OCI-LY7 (cell line): ENCODE data around the gene MPV17. TPM values are rescaled to one million over a fixed set of nuclear protein-coding genes. Genes with fewer than 3 reads are reported as not detected.

Experiments
- BruUV-seq: library from RNA; stranded (reverse); fragments of 400-500 nt; replicated peaks from 2 replicates; lab custom pipeline; 2021; lab: Mats Ljungman, UMichigan
- CTCF ChIA-PET: fragments of 300-600 bp; sonication (Branson Sonifier 250); formaldehyde crosslinking; loops from one replicate; lab custom pipeline; 2022; ENCODE audit warnings: antibody characterized with exemption; ENCODE audit not compliant: unreplicated experiment; lab: Charles Lee
- POLR2A ChIA-PET: fragments of 300-600 bp; sonication (Branson Sonifier 250); formaldehyde crosslinking; loops from one replicate; lab custom pipeline; 2022; ENCODE audit warnings: antibody characterized with exemption; lab: Charles Lee
- DNase-seq: peaks from one replicate; pipeline ENCODE4 v3.0.0-alpha.2; 2015; ENCODE audit warnings: low spot score
- H2AFZ ChIP-seq: fragments of 200-600 bp; sonication (generic), shearing (Covaris generic); 2 replicates; pipeline ENCODE4 v1.6.1; 2014; ENCODE audit warnings: mild to moderate bottlenecking, antibody characterized with exemption, low read length, moderate library complexity
- H3K27ac ChIP-seq: fragments of 200-600 bp; sonication (generic); 2 replicates; pipeline ENCODE4 v1.5.1; 2014; ENCODE audit warnings: mixed run types, low read depth, mild to moderate bottlenecking, moderate library complexity, low read length, inconsistent platforms; ENCODE audit not compliant: poor library complexity, severe bottlenecking
- H3K36me3 ChIP-seq: fragments of 200-600 bp; sonication (generic); 2 replicates; pipeline ENCODE4 v1.6.1; 2014; ENCODE audit warnings: mild to moderate bottlenecking, antibody characterized with exemption, low read length, moderate library complexity, mixed read lengths; ENCODE audit not compliant: insufficient read depth
- H3K4me1 ChIP-seq: fragments of 200-600 bp; sonication (generic); 2 replicates; pipeline ENCODE4 v1.5.1; 2014; ENCODE audit warnings: mild to moderate bottlenecking, low read length; ENCODE audit not compliant: insufficient read depth, poor library complexity, severe bottlenecking
- H3K4me2 ChIP-seq: fragments of 200-600 bp; sonication (generic); 2 replicates; pipeline ENCODE4 v1.6.1; 2014; ENCODE audit warnings: mild to moderate bottlenecking, low read length
- H3K4me3 ChIP-seq: fragments of 200-600 bp; sonication (generic); 2 replicates; pipeline ENCODE4 v1.5.1; 2014; ENCODE audit warnings: mild to moderate bottlenecking, low read depth, low read length; ENCODE audit not compliant: poor library complexity, severe bottlenecking
- H3K79me2 ChIP-seq: fragments of 200-600 bp; sonication (generic); 2 replicates; pipeline ENCODE4 v1.6.1; 2016; ENCODE audit warnings: low read depth, mild to moderate bottlenecking, low read length, moderate library complexity, mixed read lengths; ENCODE audit not compliant: insufficient read depth
- H3K9me2 ChIP-seq: fragments of 200-600 bp; sonication (generic); 2 replicates; pipeline ENCODE4 v1.6.1; 2016; ENCODE audit warnings: mild to moderate bottlenecking, low read length, mixed read lengths; ENCODE audit not compliant: insufficient read depth
- H3K9me3 ChIP-seq: fragments of 200-600 bp; sonication (generic); 2 replicates; pipeline ENCODE4 v1.6.1; 2014; ENCODE audit warnings: mild to moderate bottlenecking, mixed run types, low read length, mixed read lengths
- H4K20me1 ChIP-seq: fragments of 200-600 bp; sonication (generic); 2 replicates; pipeline ENCODE4 v1.6.1; 2014; ENCODE audit warnings: mild to moderate bottlenecking, antibody characterized with exemption, low read length, moderate library complexity, mixed read lengths; ENCODE audit not compliant: insufficient read depth
- EZH2phosphoT487 ChIP-seq: fragments of 200-600 bp; sonication (generic); IDR thresholded peaks from 2 replicates; pipeline ENCODE4 v1.6.1; 2018; ENCODE audit warnings: low read depth, borderline replicate concordance, mild to moderate bottlenecking, mixed run types, antibody characterized with exemption, low read length, moderate library complexity, mixed read lengths
- intact Hi-C: fragments of 100-400 bp; cut with micrococcal nuclease; formaldehyde crosslinking; loops from one replicate; pipeline ENCODE4 v1.10.0; 2022; ENCODE audit not compliant: unreplicated experiment
- total RNA-seq, 2 experiments: library from RNA; depleted of rRNA in 1 of 2; stranded (reverse); fragments of >200 nt in 1 of 2; shearing (Covaris generic) in 1 of 2; gene quantifications; 2 replicates each; pipeline ENCODE4 v1.2.3, GENCODE V29; 2014 to 2022
- TF ChIP-seq, protein P1 (sequence below): fragments of 200-600 bp; sonication (generic); conservative IDR thresholded peaks from 2 replicates; pipeline ENCODE4 v1.5.1; 2014; ENCODE audit warnings: mild to moderate bottlenecking, antibody characterized with exemption, low read length, moderate library complexity, mixed read lengths

The MPV17 gene
- total RNA-seq, 2 experiments from 2014 or later: 63.9 to 109 TPM

DNA sequence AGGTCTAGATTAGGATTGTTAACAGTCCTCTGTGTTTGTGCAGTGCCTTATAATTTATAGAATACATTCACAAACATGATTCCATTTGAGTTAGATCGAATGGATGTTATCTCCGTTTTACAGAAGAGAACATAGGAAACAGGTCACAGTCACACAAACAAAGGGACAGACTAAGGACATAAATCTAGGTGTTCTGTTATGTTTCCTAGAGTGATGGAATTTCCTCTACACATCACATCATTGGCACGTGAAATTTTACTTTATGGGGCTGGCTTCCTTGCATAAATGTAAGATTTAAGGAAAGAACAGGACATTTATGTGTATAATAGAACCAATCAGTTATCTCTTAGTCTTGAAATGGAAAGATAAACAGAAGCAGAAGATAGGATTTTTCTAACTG is 34.3 kb downstream of the MPV17 start:
- intact Hi-C loops: no loop called here
- ChIA-PET CTCF (no interaction called here), POLR2A (interaction anchor here (1.0 to 1.4 kb wide), 4 partner anchors 8 to 241 kb away, joined by 3 read pairs; no protein-coding TSS in a partner anchor)
- BruUV-seq: no TSS peak
- no peaks in the 10 kb centered on the region for H4K20me1 ChIP-seq
- no peaks in the 10 kb centered on the region for H3K36me3 ChIP-seq
- no peak overlapping the region for H3K27ac ChIP-seq
- H3K79me2 ChIP-seq: no peaks in the 10 kb centered on the region
- no peak overlapping the region for H3K4me3 ChIP-seq
- H2AFZ ChIP-seq: peak overlapping the region; percentile 19; the same call in 1 of the 2 replicates
- DNase-seq: no peak
- H3K9me2 ChIP-seq: no peaks in the 10 kb centered on the region
- TF ChIP-seq EZH2phosphoT487: no peak
- TF ChIP-seq, protein P1, sequence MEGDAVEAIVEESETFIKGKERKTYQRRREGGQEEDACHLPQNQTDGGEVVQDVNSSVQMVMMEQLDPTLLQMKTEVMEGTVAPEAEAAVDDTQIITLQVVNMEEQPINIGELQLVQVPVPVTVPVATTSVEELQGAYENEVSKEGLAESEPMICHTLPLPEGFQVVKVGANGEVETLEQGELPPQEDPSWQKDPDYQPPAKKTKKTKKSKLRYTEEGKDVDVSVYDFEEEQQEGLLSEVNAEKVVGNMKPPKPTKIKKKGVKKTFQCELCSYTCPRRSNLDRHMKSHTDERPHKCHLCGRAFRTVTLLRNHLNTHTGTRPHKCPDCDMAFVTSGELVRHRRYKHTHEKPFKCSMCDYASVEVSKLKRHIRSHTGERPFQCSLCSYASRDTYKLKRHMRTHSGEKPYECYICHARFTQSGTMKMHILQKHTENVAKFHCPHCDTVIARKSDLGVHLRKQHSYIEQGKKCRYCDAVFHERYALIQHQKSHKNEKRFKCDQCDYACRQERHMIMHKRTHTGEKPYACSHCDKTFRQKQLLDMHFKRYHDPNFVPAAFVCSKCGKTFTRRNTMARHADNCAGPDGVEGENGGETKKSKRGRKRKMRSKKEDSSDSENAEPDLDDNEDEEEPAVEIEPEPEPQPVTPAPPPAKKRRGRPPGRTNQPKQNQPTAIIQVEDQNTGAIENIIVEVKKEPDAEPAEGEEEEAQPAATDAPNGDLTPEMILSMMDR: no peak
- H3K4me1 ChIP-seq: peaks cover 82% of the 10 kb centered on the region
- peak overlapping the region; percentile 8; the same call in 1 of the 2 replicates for H3K4me2 ChIP-seq
- H3K9me3 ChIP-seq: no peaks in the 10 kb centered on the region

DNA sequence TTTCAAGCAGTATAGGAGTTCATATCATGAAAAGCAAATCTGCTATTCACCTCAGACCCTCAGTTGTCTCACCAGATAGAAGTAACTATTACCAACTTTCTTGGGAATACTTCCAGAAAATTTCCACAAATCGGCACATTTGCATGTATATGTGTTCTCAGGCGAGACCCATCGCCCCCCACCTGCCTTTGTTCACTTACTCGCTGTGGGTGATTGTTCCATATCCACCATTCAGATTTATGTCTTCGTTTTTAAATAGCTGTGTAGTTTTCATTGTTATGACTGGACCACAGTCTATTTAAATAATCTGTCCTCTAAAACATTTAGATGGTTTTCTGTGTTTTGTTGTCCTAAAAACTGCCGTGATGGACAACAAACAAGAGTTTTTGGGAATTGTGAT is 37.4 kb downstream of the MPV17 start:
- BruUV-seq: no TSS peak
- Histone ChIP-seq H3K9me3 (no peaks in the 10 kb centered on the region), H3K79me2 (no peaks in the 10 kb centered on the region), H3K36me3 (no peaks in the 10 kb centered on the region), H3K4me2 (no peak overlapping the region), H3K9me2 (no peaks in the 10 kb centered on the region), H3K4me1 (peaks cover 58% of the 10 kb centered on the region), H4K20me1 (no peaks in the 10 kb centered on the region), H3K27ac (no peak overlapping the region), H3K4me3 (no peak overlapping the region), H2AFZ (no peak overlapping the region)
- TF ChIP-seq, protein P1: no peak
- TF ChIP-seq EZH2phosphoT487: no peak
- ChIA-PET POLR2A (interaction anchor here (0.9 kb wide), 1 partner anchor 34 kb away, joined by 3 read pairs; no protein-coding TSS in a partner anchor), CTCF (no interaction called here)
- DNase-seq: no peak
- intact Hi-C loops: no loop called here

DNA sequence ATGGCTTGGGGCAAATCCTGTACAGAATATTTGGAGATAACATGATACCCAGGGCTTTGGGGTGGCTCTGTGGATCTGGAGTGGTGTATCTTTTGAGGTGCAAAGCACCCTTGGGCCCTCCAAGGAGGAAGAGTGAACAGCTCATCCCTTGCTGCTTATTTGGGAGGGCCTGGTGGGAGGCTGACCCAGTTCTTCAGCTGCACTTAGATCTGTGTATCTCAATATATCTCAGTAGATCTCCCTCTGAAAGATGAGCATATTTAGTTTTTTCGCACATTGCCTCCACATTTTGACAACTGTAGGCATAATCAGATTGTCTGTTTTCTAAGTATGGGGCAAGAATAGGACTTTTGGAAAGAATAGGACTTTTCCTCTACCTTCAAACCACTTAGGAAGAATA is 37.9 kb downstream of the MPV17 start:
- no peak overlapping the region for H3K27ac ChIP-seq
- no peak for DNase-seq
- H2AFZ ChIP-seq: no peak overlapping the region
- intact Hi-C loops: no loop called here
- no peaks in the 10 kb centered on the region for H3K79me2 ChIP-seq
- H4K20me1 ChIP-seq: no peaks in the 10 kb centered on the region
- H3K9me3 ChIP-seq: no peaks in the 10 kb centered on the region
- no peak for TF ChIP-seq EZH2phosphoT487
- TF ChIP-seq, protein P1: no peak
- ChIA-PET CTCF (no interaction called here), POLR2A (no interaction called here)
- no TSS peak for BruUV-seq
- H3K36me3 ChIP-seq: no peaks in the 10 kb centered on the region
- no peak overlapping the region for H3K4me3 ChIP-seq
- H3K4me1 ChIP-seq: peaks cover 58% of the 10 kb centered on the region
- no peak overlapping the region for H3K4me2 ChIP-seq
- H3K9me2 ChIP-seq: no peaks in the 10 kb centered on the region
